NCI-H2196 (cell line): ENCODE measurements around the gene PRTFDC1.
"Not testable (repeated sequence)": the region's sequence is repeated elsewhere in the genome, so short reads cannot be mapped to it uniquely, and the experiment has no call there.

Experiments used
- DNase-seq: peaks from one replicate; lab custom pipeline; 2025; ENCODE audit not compliant: unreplicated experiment; lab: John Stamatoyannopoulos, UW

PRTFDC1 gene

DNA sequence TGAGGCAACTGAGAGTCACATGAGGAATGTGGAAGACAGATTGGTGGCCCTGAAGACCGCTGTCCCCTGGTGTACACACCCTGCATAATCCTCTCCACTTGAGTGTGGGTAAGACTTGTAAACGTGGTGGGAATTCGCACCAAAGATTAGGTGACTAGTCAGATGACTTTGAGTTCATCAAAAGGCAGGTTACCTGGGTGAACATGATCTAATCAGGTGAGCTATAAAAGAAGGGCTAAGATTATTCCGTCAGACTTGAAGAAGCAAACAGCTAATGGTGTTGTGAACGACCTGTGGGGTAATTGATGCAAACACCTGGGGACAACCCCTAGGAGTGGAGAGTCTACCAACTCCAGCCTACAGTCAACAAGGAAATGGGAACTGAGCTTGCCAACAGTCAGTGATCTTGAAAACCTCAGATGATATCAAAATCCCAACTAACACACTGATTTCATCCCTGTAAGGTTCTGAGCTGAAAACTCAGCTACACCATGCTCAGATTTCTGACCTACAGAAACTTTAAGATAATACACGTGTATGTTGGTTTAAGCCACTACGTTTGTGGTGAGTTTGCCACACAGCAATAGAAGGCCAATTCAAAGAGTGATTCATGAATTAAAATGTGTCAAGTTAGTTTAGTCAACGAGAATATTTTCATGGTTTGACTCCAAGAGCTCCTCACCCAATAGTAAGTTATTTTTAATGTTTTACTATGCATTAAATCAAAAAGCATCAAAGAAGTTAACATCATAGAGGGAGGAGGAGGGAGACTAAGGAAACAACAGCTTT is 16.7 kb downstream of the PRTFDC1 start:
- DNase-seq = peak; percentile 5

DNA sequence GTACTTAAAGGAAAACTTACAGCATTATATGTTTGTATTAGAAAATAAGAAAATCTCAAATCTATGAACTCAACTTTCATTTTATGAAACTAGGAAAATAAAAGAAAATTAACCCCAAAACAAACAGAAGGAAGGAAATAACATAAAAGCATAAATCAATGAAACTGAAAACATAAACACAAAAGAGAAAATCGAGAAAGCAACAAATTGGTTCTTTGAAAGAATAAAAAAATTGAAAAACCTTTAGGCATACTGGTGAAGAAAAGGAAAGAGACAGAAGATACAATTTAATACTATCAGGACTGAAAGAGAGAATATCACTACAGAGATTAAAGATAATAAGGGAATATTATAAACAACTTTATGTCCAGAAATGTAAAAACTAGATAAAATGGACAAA is 21.2 kb downstream of the PRTFDC1 start:
- no peak for DNase-seq

DNA sequence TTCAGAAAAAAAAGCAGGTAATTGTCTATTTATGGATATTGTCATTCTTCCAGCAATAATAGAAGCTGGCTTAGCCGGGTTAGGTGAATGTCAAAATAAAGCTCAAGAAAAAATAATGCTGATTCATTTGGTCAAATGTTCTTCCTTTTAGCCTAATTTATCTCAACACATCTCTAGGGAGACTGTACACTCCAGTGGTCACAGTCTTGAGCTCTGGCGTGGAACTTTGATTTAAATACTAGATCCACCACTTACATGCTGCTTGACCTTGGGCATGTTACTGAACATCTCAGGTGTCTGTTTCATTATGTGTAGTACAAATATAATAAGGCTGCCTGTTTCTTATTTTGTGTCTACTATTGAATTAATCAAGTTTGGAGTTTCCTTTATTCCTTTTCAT is 22.0 kb downstream of the PRTFDC1 start:
- DNase-seq = no peak

DNA sequence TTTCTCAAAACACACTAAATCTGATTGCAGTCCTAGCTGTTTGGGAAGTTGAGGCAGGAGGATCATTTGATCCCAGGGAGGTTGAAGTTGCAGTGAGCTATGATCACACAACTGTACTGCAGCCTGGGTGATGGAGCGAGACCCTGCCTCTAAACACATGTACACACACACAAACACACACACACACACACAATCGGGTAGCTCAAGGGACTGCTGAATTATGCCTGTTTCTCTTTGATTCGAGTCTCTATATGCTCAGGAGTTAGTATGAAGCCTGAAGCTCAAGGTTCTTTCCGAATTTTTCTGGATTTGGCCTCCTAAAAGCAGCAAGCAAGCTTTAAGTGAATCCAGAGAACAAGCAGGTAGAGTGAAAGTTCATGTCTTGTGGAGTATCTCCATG is 22.5 kb downstream of the PRTFDC1 start:
- no peak for DNase-seq

DNA sequence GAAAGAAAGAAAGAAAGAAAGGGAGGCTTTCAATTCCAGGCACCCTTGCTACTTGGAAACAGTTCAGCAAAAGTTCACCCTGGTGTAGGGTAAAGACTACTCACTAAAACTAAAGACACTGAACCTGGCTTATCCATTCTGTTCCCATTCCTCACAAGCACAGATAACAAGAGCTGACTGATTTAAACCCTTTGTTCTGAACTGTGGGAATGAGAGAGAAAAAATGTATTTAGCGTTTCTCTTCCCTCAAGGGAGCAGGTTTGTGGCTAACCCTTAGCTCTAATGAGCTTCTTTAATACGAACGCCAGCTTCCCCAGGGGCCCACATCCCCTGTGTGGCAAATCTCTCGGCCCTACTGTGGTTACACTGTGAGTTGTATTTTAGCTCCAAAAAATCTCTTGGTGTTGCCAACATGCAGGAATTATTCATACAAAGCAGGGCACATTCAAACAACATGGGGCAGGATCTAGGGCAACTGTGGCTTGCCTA is 23.3 kb downstream of the PRTFDC1 start:
- DNase-seq = no peak

DNA sequence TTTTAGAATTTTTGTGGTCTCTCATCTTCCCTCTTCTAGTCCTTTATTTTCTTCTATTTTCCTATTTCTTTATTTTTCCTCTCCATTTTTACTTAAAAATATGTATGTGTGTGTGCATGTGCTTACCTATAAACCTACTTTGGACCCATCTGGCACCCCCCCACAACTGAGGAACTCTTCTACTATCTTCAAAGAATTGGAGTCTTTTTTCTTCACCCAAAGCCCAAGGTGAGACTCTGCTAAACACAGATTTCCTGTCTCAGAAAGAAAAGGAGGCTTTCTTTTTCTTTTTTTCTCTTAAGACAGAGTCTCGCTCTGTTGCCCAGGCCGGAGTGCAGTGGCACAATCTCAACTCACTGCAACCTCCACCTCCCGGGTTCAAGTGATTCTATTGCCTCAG is 24.2 kb downstream of the PRTFDC1 start:
- DNase-seq = no peak

DNA sequence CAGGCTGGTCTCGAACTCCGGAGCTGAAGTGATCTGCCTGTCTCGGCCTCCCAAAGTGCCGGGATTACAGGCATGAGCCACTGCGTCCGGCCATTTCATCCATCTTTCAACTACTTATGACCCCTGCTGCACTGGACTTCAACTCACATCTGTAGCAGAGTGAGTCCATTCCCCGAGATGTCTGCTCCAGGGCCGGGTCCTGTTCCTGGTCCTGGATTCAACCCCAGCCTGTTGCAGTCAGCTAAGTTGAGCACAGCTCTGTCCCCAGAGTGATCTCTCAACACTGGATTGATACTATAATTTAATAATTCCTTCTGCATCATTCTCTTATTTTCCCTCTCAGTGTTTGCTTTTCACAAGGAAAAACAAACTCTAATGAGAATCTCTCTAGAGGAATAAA is 25.8 kb downstream of the PRTFDC1 start:
- DNase-seq = no peak

DNA sequence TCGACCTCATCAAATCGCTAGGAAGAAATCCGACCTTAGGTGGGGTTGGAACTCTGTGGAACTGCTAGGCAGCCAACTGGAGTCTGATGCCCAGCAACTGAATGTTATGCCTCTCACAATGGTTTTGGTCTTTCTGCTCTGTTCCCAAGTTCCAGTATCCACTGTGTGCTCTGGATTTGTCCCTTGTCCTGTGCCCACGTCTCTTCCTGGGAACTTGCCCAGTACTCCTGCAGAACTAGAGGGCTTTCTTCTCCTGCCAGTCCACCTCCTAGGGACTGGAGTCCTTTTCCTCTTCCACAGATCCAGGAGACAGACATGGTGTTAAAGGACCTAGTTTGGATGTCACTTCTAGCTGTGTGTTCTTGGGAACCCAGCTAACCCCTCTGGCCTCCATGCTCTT is 26.6 kb downstream of the PRTFDC1 start:
- no peak for DNase-seq

DNA sequence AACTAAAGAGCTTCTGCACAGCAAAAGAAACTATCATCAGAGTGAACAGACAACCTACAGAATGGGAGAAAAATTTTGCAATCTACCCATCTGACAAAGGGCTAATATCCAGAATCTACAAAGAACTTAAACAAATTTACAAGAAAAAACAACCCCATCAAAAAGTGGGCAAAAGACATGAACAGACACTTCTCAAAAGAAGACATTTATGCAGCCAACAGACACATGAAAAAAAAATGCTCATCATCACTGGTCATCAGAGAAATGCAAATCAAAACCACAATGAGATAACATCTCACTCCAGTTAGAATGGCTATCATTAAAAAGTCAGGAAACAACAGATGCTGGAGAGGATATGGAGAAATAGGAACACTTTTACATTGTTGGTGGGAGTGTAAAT is 27.9 kb downstream of the PRTFDC1 start:
- DNase-seq = not testable (repeated sequence)

DNA sequence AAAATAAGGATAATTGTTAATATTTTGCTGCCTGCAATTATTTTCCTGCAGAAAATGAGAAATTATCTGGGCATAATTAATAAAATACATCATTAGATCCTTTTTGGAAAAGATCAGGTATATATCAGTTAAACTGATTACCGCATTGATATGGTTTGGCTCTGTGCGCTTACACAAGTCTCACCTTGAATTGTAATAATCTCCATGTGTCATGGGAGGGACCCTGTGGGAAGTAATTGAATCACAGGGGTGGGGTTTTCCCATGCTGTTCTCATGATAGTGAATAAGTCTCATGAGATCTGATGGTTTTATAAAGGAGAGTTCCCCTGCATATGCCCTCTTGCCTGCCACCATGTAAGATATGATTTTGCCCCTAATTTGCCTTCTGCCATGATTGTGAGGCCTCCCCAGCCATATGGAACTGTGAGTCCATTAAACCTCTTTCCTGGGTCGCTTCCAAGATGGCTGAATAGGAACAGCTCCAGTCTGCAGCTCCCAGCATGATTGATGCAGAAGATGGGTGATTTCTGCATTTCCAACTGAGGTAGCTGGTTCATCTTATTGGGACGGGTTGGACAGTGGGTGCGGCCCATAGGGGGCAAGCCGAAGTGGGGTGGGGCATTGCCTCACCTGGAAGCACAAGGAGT is 30.1 kb downstream of the PRTFDC1 start:
- DNase-seq = not testable (repeated sequence)

DNA sequence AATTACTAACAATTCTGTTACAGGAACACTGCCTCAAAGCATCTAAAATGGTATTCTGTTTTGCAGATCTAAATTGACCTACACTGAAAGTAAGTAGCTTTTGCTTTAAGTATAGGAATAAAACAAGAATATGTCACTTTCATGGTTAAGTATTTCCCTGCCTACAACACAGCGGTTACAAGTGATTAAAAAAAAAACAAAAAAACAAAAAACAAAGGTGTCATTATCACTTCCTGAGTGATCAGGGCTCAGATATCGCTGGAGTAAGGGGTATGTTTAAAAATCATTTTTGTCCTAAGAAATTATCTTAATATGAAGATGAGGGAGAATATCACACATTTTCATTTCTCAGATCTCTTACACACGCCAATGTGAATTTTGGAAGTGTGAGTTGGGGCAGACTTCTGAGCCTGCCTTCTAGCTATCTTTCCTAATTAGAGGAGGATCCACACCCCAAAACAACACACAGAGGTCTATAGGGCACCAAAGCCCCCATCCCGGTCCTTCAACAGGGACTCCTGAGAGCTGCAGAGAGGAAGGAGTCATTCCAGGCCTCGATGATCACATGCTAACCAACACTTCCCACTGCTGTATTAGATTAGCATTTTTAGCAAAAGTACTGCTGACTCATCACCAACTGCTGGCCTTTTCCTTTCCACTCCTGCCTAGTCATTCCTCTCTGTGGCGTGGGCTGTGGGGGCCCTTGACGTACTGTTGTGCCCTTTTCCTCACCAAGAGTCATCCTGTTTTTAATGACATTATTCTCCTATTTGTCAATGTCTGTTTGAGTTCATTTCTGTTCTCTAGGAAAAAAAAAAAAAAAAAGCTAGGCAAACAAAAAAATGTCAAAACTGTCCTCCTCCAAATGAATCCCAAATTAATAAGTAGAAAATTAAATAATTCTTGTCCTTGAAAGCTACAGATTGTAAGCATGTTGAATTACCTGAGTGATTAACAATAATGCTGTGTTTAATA is 31.2 kb downstream of the PRTFDC1 start:
- no peak for DNase-seq

DNA sequence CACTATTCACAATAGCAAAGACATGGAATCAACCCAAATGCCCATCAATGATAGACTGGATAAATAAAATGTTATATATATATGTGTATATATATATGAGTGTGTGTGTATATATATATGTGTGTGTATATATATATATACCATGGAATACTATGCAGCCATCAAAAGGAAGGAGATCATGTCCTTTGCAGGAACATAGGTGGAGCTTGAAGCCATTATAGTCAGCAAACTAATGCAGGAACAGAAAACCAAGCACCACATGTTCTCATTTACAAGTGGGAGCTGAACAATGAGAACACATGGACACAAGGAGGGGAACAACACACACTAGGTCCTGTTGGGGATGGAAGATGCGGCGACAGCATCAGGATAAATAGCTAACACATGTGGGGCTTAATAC is 32.2 kb downstream of the PRTFDC1 start:
- not testable (repeated sequence) for DNase-seq

DNA sequence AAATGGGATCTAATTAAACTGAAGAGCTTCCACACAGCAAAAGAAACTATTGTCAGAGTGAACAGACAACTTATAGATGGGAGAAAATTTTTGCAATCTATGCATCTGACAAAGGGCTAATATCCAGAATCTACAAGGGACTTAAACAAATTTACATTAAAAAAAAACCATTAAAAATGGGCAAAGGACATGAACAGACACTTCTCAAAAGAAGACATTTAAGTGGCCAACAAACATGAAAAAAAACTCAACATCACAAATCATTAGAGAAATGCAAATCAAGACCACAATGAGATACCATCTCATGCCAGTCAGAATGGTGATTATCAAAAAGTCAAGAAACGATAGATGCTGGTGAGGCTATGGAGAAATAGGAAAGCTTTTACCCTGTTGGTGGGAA is 32.8 kb downstream of the PRTFDC1 start:
- not testable (repeated sequence) for DNase-seq

DNA sequence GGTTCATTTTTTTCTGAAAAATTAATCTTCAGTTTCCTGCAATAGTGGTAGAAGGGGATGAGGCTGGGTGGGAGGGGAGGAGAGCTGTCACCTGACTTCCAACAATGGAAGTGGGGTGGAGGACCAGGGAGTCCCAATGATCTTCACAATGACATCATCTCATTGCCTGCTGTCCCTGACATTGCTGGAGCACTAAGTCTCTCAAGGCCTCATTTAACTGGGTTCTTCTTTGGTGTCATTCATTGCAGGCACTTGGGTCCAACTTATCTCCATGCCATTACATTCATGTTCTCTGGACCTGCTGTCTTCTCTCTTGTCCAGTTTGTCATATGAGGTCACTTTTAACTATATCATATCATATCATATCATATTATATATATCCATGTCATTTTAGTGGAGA is 34.4 kb downstream of the PRTFDC1 start:
- DNase-seq = no peak

DNA sequence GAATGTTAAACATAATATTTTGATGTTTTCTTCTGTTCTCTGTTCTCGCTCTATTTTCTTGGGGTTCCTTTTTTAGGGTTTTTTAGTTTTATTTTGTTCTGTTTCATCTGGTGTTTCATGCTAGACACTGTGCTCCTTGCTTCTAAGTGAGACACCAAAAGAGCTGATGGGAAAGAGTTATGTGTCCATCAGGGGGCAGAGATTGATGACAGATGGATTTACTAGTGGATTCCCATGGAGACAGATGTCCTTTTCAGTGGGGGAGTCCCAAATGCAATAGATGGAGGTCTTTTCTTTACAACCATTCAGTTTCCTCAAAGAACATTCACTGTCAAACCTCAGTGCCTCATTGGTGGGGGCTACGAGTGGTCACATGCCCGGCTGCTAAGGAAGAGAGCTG is 34.9 kb downstream of the PRTFDC1 start:
- DNase-seq = no peak

DNA sequence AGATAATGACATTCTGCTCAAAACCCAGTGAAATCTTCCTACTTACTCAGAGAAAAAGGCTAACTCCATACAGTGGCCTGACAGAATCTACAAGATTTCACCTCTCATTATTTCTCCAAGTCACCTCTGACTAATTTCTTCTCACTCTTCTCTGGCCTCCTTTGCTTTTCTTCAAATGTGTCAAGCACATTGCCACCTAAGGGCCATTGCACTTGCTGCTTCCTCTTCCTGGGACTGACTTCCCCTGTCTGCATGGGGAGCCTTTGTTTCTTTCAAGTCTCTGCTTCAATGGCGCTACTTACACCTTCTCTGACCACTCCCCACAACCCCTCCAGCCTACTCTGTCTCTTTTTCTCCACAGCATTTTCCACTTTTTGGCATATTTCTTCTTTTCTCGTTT is 36.0 kb downstream of the PRTFDC1 start:
- no peak for DNase-seq

DNA sequence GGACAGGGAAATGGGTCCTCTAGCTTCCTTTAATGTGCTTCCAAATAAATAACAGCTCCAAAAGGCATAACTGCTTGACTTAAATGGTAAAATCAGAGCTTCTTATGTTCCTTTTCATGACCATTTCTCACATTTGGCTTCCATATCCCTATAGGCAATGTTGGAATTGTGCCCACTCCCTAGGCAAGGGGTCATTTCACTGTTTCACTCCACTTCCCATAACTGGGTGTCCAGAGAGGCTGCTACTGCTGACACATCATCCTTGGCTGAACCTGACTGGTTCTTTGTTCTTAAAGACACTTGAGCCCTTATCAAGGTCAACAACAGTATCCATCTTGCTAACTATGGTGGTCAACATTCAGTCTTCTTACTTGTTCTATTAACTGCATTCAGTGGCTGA is 37.1 kb downstream of the PRTFDC1 start:
- DNase-seq = no peak

DNA sequence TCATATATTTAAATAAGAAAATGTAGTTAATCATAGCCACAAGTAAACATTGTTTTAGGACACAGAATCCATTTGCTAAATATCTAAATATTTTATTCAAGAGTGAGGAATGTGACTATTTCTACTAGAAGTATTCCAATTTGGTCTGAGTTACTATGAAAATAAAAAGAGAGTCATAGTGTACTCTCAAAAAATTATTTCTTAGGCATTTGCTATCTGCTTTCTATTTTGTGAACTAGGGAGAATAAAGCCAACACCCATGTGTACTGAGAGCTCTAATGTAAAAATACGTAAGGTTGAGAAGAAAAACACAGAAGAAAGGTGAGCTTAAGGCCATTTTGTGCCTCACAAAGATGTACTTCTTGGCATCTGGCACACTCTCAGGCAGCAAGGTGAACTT is 38.3 kb downstream of the PRTFDC1 start:
- no peak for DNase-seq

DNA sequence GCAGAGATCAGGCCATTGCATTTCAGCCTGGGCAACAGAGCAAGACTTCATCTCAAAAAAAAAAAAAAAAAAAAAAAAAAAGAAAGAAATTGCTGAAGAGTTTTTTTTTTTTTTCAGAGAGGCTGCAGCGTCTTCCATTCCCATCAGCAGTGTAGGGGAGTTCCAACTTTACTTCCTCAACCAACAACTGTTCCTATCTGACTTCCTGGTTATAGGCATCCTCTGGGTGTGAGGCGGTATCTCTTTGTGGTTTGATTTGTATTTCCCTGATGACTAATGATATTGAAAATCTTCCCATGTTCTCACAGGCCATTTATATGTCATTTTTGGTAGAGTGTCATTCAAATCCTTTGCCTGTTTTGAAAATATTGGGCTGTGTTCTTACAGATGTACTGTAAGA is 40.2 kb downstream of the PRTFDC1 start:
- DNase-seq = no peak

DNA sequence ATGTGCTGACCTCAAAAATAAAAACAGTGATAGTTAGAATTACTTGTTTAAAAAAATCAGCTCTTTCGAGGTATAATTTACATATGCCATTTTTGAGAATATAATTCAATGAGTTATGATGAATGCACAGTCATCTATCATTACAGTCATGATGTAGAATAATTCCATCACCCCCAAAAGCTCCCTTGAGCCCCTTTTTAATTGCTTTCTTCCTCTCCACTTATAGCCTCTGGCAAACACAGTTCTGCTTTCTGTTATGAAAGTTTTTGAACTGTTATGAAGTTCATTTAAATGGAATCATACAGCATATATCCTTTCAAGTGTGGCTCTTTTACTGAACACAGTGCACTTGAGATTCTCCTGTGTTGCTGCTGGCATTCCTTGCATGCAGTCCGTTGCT is 41.4 kb downstream of the PRTFDC1 start:
- no peak for DNase-seq

DNA sequence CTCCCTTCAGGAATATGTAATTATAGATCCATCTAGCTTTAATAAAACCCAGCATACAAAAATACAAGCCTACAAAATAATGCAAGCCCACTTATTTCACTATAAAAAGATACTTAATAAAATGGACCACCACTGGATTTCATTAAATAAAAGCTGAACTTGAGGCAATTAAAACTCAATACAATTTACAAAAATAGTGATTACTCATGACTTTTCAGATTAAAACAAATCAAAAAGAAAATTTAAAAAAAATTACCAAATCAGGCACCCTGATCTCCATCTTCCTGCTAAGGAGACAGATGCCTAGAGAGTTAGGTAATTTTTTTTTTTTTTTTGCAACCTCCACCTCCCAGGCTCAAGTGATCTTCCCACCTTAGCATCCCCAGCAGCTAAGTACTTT is 41.8 kb downstream of the PRTFDC1 start:
- no peak for DNase-seq
